Measurements from ENCODE around the gene FGFR2. TPM values are rescaled to one million over a fixed set of nuclear protein-coding genes. Genes with fewer than 3 reads are reported as not detected.

The FGFR2 gene
- total and polyA plus RNA-seq, 9 of the 15 experiments (the other 6 are each of a cell fraction or from before 2014, with no cell fraction given), result 0.20 TPM; not detected in 8

GRCh38 chr10:121640266-121640665 is 42.0 kb upstream of the FGFR2 start (continued):
- TF ChIP-seq PREB (CRISPR knock-in tag; IDR thresholded peaks at IDR 0.05), result no peak
- TF ChIP-seq FUS (optimal IDR thresholded peaks at IDR 0.05; ENCODE audit: low read depth, low read length), result no peak
- TF ChIP-seq MBD2 (IDR thresholded peaks at IDR 0.05; ENCODE audit: borderline replicate concordance, low read depth), result no peak
- no peak for TF ChIP-seq HMG20B (CRISPR knock-in tag; IDR thresholded peaks at IDR 0.05)
- TF ChIP-seq PHF21A (IDR thresholded peaks at IDR 0.05; ENCODE audit: borderline replicate concordance, low read depth), result no peak
- no peak for TF ChIP-seq GABPB2 (CRISPR knock-in tag; conservative IDR thresholded peaks at IDR 0.05)
- no peak for TF ChIP-seq PRPF4 (IDR thresholded peaks at IDR 0.05; ENCODE audit: insufficient read depth, low read depth, low read length, poor library complexity, severe bottlenecking)

- no peaks in the 10 kb centered on the region for H3K9me3 ChIP-seq (replicated peaks; ENCODE audit: control insufficient read depth, insufficient read depth, low read depth, low read length)
- H2AFZ ChIP-seq (ENCODE audit: low read depth, low read length), result no peak overlapping the region
- no peak for FAIRE-seq
- no peaks in the 10 kb centered on the region for H3K36me3 ChIP-seq (ENCODE audit: control insufficient read depth, insufficient read depth, low read length)
- H3K9me1 ChIP-seq (ENCODE audit: control insufficient read depth, insufficient read depth, low read length), result no peaks in the 10 kb centered on the region
- H3K4me3 ChIP-seq, result no peak overlapping the region
- no peak overlapping the region for H3K27ac ChIP-seq (ENCODE audit: extremely low read depth, low read depth, low read length)
- no peak for ATAC-seq
- ChIA-PET CTCF (ENCODE audit: low intra/inter-chr PET ratio) (no interaction called here), POLR2A (no interaction called here)
- H3K4me2 ChIP-seq (ENCODE audit: insufficient read depth, low read length), result no peak overlapping the region
- no peaks in the 10 kb centered on the region for H3K79me2 ChIP-seq (ENCODE audit: control insufficient read depth, insufficient read depth, low read length)
- intact Hi-C loops (cut with micrococcal nuclease), result no loop called here
- BruUV-seq (replicated peaks), result no TSS peak
- no peak overlapping the region for H3K9ac ChIP-seq (ENCODE audit: insufficient read depth in 1 of 2, low read depth in 2 of 2, low read length in 2 of 2)
- in situ Hi-C loops (cut with MboI), result no loop called here
- TF ChIP-seq LCOR (CRISPR knock-in tag; IDR thresholded peaks at IDR 0.05), result no peak
- no peak for TF ChIP-seq RBM34 (IDR thresholded peaks at IDR 0.05; ENCODE audit: borderline replicate concordance, insufficient read depth, low read length)
- TF ChIP-seq ZNF699 (CRISPR knock-in tag; IDR thresholded peaks at IDR 0.05; ENCODE audit: insufficient replicate concordance), result no peak
- TF ChIP-seq RNF2 (IDR thresholded peaks at IDR 0.05), result no peak
- no peak for TF ChIP-seq ZBTB43 (CRISPR knock-in tag; IDR thresholded peaks at IDR 0.05)
- TF ChIP-seq NR2C2 (CRISPR knock-in tag; IDR thresholded peaks at IDR 0.05), result no peak
- no peak for TF ChIP-seq NR2C2 (tag; IDR thresholded peaks at IDR 0.05)
- no peak for TF ChIP-seq FOSL1 (tag; conservative IDR thresholded peaks at IDR 0.05)
- no peak for TF ChIP-seq ESRRB (CRISPR knock-in tag; IDR thresholded peaks at IDR 0.05; ENCODE audit: borderline replicate concordance)
- TF ChIP-seq CBFA2T2 (conservative IDR thresholded peaks at IDR 0.05), result no peak
- DNase-seq (ENCODE audit: extremely low read depth in 1 of 4, low spot score in 3 of 4), result no peak
- H3K4me1 ChIP-seq (replicated peaks in 1 of 2; ENCODE audit: control insufficient read depth in 2 of 2, insufficient read depth in 2 of 2, low read length in 2 of 2), result no peaks in the 10 kb centered on the region
- peaks cover 0 to 6% of the 10 kb centered on the region in 2 experiments; a peak in 1 of 5 replicates for H3K27me3 ChIP-seq (ENCODE audit: control insufficient read depth in 2 of 2, insufficient read depth in 2 of 2, low read length in 2 of 2)
- no peaks in the 10 kb centered on the region for H4K20me1 ChIP-seq (replicated peaks; ENCODE audit: control insufficient read depth, insufficient read depth, low read length)
These were observed 41.2 kb upstream of the FGFR2 start for GRCh38 chr10:121639416-121639815.
